ENCODE data around the gene EPN1.
A peak's percentile ranks its signal among the peaks of the same experiment; 100 is the strongest.

Gene EPN1

DNA sequence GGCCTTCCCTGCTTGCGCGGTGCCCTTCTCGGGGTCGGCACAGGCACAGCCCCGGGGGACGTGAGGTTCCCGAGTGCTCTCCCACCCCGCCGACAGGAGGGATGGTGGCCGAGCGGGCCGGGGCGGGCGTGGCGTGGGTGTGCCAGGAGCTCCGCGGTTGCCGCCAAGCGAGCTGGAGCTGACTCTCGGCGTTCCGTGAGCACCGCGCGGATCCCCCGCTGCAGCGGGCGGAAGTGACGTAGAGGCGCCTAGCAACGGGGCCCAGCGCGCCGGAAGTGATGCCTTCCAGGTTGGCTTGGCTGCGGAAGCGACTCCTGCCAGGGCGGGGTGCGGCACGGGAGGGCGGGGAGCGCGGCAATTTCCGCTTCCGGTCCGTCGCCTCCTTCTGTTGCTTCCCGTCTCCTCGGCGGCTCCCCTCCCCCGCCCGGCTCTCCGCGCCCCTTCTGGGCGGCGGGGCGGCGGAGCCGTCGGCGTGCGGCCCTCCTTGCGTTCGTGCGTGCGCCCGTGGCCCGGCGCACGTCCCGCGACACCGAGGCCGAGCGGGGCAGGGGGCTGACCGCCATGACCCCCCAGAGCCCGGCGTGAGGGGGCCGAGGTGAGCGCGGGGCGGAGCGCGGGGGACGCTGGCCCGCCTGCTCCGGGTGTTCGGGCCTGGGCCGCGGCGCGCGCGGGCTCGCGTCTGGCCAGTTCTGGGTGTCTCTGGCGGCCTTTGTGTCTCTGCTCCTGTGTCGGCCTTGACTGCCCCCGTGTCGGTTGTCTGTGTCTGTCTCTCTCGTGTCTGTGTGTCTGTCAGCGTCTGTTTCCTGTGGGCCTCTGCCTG is at the start of gene EPN1:
Gene EPN1, plus strand, starts transcription at position 386 of the 820 bp plus-strand sequence. CDS start 3,402 bp downstream, outside the sequence.
- peak; percentile 99 for DNase-seq

GRCh38 chr19:55626350-55626749 is 48.7 kb upstream of the EPN1 start:
- peak; percentile 65 for DNase-seq

DNA sequence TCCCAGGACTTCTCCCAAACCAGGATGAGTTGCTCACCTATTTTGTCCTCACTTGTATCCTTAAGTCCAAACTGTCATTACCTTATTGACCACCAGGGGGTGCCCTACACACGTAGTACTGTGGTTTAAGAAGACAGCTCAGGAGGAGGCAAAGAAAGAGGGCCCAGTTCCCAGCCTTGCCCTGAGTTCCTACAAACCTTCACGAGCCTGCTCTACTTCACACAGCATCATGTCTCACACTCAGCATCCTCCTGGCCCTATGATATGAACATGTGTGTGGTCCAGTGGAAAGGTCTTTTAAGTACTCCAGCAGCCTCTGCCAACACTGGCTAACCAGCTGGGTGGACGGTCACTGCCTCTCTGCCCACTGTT is 42.6 kb upstream of the EPN1 start:
- DNase-seq, result peak; percentile 93

DNA sequence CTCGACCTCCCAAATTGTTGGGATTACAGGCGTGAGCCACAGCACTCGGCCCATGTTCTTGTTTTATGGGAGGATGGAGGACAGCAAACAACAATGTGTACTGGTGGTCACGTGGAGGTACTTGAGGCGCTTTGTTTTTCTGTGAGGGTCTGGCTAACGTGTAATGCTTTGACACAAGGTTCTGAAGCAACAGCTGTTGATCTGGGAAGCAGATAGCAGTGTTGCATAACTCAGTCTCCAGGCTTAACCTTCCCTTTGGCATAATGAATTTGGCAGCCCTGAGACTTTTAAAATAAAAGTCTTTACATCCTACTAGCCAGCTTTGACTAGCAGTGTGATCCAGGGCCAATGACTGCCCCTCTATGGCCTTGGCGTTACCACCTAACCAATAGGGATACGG is 41.2 kb upstream of the EPN1 start:
- DNase-seq, result no peak

DNA sequence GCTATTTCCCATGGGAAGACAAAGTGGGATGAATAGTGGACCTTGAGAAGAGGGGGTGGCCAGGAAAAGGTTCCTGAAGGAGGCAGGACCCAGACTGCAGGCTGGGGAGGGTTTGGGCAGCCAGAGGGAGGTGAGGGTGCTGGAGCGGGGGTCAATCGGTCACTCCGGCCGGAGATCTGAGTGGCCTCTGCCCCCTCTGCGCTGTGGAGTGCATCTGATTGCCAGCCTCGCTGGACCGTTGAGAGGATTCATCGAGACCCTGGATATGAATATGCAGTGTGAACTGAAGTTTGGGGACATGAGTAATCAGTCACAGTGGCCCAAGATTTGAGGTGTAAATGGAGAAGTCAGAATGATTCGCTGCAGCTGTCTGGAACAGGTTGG is 39.7 kb upstream of the EPN1 start:
- no peak for DNase-seq

DNA sequence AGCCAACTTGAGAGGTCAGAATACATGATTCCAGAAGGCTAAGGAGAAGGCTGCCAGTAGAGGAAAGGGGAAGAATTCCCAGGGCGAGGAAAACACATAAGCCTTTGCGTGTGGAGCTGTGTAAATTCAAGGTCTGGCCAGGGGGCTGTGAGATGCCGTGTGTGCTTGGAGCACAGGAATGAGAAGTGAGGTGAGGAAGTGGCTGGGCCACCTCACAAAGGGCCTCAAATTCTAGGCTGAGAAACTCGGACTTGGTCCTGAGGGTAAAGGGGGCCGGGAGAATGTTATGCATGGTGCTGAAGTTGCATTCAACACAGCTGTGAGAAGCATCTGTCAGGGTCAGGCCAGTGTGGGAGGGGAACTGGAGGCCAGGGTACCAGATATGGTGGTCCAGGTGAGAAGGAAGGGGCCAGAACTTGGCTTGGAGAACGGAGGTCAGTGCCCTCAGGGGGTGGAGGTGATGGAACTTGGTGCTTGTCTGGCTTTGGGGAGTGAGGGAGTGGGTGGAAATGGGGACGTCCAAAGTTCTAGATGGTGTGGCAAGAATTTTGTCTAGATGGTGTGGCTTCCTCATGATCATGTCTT is 39.1 kb upstream of the EPN1 start:
- no peak for DNase-seq

- DNase-seq, result no peak
These were observed 38.3 kb upstream of the EPN1 start for GRCh38 chr19:55636723-55637122.

DNA sequence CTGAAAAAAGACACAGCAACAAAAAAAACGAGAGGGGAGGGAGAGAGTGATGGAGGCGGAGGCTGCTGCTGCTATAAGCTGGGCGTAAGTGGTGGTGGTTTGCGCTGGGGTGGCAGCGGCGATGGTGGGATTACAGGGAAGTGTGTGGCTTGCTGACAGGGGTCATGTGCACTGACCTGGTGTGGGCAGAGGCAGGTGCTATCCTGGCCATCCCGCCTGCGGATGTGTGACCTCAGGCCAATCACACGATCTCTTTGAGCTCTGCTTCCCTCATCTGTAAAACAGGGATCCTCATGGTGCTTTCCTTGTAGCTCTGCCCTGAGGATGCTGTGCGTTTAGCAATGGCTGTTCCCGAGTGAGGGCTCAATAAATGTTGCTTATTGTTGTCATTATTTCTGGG is 37.5 kb upstream of the EPN1 start:
- DNase-seq, result no peak

GRCh38 chr19:55638864-55639359 is 36.1 kb upstream of the EPN1 start:
- peak; percentile 81 for DNase-seq

DNA sequence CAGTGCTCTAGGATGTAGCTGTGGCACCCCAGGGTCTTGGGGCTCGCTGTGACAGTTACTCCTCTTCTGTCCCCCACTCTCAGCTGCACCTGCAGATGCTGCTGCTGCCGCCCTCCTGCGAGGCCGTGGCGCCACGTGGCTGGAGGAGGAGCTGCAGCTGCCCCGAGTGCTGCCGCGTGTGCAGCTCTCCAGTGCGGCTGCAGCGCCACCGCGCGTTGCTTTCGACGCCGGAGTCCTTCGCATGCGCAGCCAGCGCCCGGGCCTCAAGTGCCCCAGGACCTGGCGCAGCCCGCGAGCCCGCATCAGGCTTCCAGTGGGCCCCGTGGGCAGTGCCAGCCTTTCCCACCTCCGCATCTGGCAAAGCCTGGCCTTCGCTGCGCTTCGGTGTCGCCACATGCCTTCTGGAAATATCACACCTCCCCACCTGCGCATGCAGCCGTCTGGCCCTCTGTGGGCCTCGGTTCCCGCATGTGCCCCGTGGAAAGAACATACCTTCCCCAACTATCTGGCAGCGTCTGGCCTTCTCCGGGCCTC is 34.9 kb upstream of the EPN1 start:
- DNase-seq, result peak; percentile 87

DNA sequence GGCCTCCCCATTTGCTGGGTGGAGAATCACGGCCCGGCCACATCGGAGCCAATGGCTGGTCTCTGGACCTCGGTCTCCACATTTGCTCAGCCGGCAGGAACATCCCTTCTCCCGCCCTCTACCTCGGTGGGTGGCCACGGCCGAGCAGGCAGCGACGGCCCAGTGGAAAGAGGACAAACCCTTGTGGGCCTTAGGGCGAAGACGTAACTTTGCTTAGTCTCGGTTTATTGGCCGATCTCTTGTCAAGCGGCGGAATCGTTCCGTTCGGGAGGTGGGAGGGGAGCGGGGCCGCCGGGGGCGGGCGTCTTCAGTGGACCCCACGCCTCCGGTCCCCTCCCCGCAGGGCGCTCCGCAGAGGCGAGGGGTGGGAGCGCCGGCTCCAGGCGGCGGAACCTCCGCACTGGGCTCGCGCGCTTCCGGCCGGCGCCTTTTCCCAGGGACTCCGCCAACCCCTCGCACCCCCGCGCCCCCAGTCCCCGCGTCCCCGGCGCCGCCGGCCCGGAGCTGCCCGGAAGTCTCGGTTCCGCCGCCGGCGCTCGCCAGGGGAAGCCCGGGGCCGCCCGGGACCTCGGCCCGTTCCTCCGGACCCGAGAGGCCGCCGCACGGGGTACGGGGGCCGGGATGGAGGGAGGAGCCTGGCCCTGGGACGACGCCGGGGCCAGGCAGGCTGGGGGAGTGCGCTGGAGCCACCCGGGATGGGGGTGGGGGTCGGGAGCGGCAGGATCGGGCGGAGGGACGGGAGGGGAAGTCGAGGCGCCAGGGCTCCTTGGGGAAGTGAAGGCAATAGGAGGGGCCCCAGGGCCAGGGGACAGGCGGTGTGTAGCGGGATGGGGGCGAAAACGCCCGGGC is 34.2 kb upstream of the EPN1 start, which contains the start of gene ZNF580:
Gene ZNF580, plus strand, starts transcription at position 426 of the 849 bp plus-strand sequence. CDS start 1,507 bp downstream, outside the sequence.
- peak; percentile 75 for DNase-seq

DNA sequence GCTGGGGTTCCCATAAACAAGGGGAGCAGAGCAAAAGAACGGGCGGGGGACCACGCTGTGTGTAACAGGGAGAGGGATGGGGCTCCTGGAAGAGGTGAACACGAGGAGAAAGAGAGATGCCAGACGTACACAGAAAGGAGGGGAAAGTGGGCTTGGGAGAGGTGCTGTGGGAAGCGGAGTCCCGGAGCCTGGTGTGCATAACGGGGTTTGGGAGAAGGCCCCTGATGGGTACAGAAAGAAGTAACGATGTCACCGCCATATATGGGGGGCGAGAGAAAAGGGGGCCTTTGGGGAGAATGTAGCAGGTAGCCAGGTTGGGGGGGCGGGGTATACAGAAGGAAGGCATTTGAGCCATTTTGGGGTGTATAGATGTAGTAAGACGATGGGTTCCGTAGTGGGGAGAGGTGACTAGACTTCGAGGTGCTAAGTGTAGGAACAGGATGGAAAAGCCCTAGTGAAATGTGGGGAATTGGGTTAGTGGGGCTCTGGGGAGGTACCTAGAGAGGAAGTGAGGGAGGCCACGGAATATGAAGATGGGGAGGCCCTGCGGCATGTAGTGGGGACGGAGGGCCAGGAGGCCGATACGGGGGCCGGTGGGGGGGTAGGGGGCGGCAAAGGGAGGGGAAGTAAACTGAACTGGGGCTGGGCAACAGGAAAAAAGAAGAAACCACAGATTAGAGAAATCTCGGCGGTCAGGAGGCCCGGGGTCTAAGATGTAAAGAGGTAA is 33.4 kb upstream of the EPN1 start:
- peak; percentile 39 for DNase-seq

- peak; percentile 61 for DNase-seq
These were observed 32.6 kb upstream of the EPN1 start for GRCh38 chr19:55642153-55643002.

- DNase-seq, result peak; percentile 91
These were observed 31.8 kb upstream of the EPN1 start, which contains the start of gene ZNF581 for GRCh38 chr19:55643003-55643886. TSS of gene ZNF581 (plus strand) at chr19:55643649. CDS start at chr19:55644572, 923 bp downstream.

DNA sequence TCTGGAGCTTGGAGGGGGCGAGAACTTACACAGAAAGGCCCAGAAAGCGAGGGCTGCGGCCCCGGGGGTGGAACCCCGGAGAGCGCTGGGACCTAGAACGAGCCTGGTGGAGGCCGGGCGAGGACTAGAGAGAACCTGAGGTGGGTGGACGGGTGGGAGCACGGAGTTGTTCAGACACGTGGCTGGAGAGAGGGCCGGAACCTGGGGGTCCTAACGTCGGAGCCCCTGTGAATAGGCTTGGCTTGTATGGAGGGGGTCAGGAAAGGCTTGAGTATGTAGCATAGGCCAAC is 31.2 kb upstream of the EPN1 start:
- no peak for DNase-seq

GRCh38 chr19:55644191-55644833 is 30.7 kb upstream of the EPN1 start:
- no peak for DNase-seq

DNA sequence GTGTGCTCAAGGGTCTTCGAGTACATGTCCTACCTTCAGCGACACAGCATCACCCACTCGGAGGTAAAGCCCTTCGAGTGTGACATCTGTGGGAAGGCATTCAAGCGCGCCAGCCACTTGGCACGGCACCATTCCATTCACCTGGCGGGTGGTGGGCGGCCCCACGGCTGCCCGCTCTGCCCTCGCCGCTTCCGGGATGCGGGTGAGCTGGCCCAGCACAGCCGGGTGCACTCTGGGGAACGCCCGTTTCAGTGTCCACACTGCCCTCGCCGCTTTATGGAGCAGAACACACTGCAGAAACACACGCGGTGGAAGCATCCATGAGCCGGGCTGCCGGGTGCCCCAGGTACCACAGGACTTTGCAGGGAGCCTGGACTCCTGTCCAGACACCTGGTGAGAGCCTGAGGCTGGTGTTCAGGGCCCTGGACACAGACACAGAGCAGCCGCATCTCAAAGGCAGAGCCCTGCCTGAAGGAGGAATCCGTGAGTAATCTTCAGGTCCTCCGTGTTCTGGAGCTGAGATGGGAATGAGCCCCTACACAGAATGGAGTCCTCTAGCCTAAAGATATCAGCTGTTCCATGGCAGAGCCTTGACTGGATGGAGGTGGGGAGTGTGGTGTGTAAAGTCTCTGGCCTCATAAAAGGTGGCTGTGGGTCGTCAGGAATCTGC is 30.0 kb upstream of the EPN1 start:
- no peak for DNase-seq

- DNase-seq, result no peak
These were observed 29.5 kb upstream of the EPN1 start for GRCh38 chr19:55645512-55645881.
